AG04450 (cell line): ENCODE measurements around the gene PHF11. TPM values are rescaled to one million over a fixed set of nuclear protein-coding genes. Genes with fewer than 3 reads are reported as not detected.
"Not testable (repeated sequence)": the region's sequence is repeated elsewhere in the genome, so short reads cannot be mapped to it uniquely, and the experiment has no call there.

Experiments used
- CTCF ChIA-PET: fragments of 300-600, 350-600 bp; formaldehyde crosslinking; extraction: SDS; loops from one replicate; lab custom pipeline; 2022; ENCODE audit warnings: antibody characterized with exemption, inconsistent platforms; lab: Charles Lee
- POLR2A ChIA-PET: fragments of 350-600 bp; formaldehyde crosslinking; extraction: SDS; loops from one replicate; lab custom pipeline; 2021; ENCODE audit warnings: antibody characterized with exemption, inconsistent platforms; lab: Yijun Ruan, JAX
- DNase-seq: peaks from one replicate; pipeline ENCODE4 v3.0.0-alpha.2; 2011; ENCODE audit warnings: low read depth, low spot score
- H3K27ac ChIP-seq: one replicate; pipeline ENCODE4 v1.5.1; 2012; ENCODE audit warnings: low read depth, low read length, control low read depth
- H3K27me3 ChIP-seq: one replicate; pipeline ENCODE4 v1.6.0; 2012; ENCODE audit warnings: low read length; ENCODE audit not compliant: control insufficient read depth, insufficient read depth
- H3K4me3 ChIP-seq: 2 replicates; pipeline ENCODE4 v1.5.1; 2011; ENCODE audit warnings: mild to moderate bottlenecking, low read depth, low read length, control low read depth
- H3K9me3 ChIP-seq: 2 replicates; pipeline ENCODE4 v1.5.1; 2012; ENCODE audit warnings: low read length; ENCODE audit not compliant: control insufficient read depth, insufficient read depth
- polyA plus RNA-seq: library from polyadenylated mRNA; depleted of rRNA; stranded (reverse); fragments of >200 nt; gene quantifications from 2 replicates; pipeline ENCODE4 v1.2.3, GENCODE V29; 2011
- TF ChIP-seq, protein P1 (sequence below): IDR thresholded peaks from 2 replicates; pipeline ENCODE4 v1.5.1; 2011; ENCODE audit warnings: low read depth, low read length, control low read depth, inconsistent platforms

PHF11 gene
- polyA plus RNA-seq, 1 experiment, result 26.2 TPM

- H3K27ac ChIP-seq, result no peak overlapping the region
- H3K9me3 ChIP-seq, result no peaks in the 10 kb centered on the region
- ChIA-PET POLR2A (no interaction called here), CTCF (no interaction called here)
- TF ChIP-seq, protein P1, sequence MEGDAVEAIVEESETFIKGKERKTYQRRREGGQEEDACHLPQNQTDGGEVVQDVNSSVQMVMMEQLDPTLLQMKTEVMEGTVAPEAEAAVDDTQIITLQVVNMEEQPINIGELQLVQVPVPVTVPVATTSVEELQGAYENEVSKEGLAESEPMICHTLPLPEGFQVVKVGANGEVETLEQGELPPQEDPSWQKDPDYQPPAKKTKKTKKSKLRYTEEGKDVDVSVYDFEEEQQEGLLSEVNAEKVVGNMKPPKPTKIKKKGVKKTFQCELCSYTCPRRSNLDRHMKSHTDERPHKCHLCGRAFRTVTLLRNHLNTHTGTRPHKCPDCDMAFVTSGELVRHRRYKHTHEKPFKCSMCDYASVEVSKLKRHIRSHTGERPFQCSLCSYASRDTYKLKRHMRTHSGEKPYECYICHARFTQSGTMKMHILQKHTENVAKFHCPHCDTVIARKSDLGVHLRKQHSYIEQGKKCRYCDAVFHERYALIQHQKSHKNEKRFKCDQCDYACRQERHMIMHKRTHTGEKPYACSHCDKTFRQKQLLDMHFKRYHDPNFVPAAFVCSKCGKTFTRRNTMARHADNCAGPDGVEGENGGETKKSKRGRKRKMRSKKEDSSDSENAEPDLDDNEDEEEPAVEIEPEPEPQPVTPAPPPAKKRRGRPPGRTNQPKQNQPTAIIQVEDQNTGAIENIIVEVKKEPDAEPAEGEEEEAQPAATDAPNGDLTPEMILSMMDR, result no peak
- DNase-seq, result no peak
- H3K4me3 ChIP-seq, result no peak overlapping the region
- no peaks in the 10 kb centered on the region for H3K27me3 ChIP-seq
Measured at GRCh38 chr13:49554387-49554786, 58.6 kb downstream of the PHF11 start.

GRCh38 chr13:49559006-49559405 is 63.3 kb downstream of the PHF11 start:
- ChIA-PET CTCF (interaction anchor here (0.7 to 1.5 kb wide), 3 partner anchors 12 to 259 kb away, joined by 3 to 6 read pairs (median 4); no protein-coding TSS in a partner anchor), POLR2A (no interaction called here)
- Histone ChIP-seq H3K27ac (no peak overlapping the region), H3K27me3 (no peaks in the 10 kb centered on the region), H3K9me3 (no peaks in the 10 kb centered on the region), H3K4me3 (no peak overlapping the region)
- DNase-seq, result no peak
- TF ChIP-seq, protein P1, result no peak

DNA sequence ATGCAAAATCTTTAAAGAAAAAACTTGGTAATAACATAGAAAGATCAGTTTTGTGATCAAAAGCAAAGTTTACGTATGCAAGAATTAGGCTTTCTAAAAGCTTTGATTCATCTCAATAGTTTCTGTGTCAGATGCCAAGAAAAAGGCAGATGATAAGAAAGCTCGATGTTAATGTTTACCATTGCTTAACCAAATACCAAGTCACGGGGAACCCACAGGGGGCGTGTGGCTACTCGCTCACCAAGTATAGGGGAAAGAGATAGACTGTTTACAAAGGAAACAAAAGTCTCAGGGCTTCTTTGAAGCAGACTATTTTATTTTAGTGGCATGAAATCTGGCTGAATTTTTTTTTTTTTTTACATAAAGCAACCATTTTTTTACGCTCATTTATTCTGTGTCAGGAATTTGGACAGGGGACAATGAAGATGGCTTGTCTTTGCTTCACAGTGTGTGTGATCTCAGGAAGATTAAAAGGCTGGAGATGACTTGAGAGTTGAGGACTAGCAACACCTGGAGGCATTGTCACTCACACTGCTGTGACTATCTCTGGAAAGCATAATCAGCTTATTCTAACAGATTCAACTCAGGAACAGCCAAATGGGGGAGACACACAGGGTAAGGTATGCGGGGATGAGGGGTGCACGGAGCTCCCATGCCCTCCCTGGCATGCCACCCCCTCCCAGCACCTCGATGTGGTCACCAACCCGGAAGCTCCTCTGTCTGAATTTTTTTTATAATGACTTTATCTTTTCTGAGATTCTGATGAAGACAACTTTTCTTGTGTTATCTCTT is 64.7 kb downstream of the PHF11 start:
- no peak overlapping the region for H3K4me3 ChIP-seq
- H3K27me3 ChIP-seq, result no peaks in the 10 kb centered on the region
- TF ChIP-seq, protein P1, result peak; percentile 65
- CTCF ChIA-PET, result interaction anchor here (0.6 to 1.5 kb wide), 10 partner anchors 10 to 261 kb away, joined by 3 to 6 read pairs (median 4); no protein-coding TSS in a partner anchor
- H3K9me3 ChIP-seq, result no peaks in the 10 kb centered on the region
- peak overlapping the region; percentile 34 for H3K27ac ChIP-seq
- peak; percentile 43 for DNase-seq
- POLR2A ChIA-PET, result interaction anchor here (0.5 to 1.3 kb wide), 2 partner anchors 25 to 350 kb away, joined by 3 read pairs; no protein-coding TSS in a partner anchor

DNA sequence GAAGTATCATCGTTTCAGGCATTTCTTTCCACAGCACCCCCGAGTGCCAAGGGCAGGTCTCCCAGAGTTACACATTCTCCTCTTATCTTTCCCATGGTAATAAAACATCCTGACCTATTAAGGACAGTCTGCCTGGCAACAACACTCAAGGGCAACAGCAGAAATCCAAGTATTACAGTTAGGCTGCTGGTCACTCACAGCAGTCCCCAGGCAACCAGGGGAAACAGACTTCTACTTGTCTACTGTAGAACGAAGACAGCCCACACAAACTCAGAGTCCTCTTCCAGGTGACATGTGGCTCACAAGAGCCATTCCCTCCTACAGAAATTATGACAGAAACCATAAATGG is 65.3 kb downstream of the PHF11 start:
- CTCF ChIA-PET, result interaction anchor here (0.7 kb wide), 2 partner anchors 9 to 108 kb away, joined by 3 read pairs; no protein-coding TSS in a partner anchor
- Histone ChIP-seq H3K9me3 (no peaks in the 10 kb centered on the region), H3K27me3 (no peaks in the 10 kb centered on the region), H3K4me3 (no peak overlapping the region), H3K27ac (no peak overlapping the region)
- DNase-seq, result no peak
- POLR2A ChIA-PET, result interaction anchor here (0.7 kb wide), 1 partner anchor 24 kb away, joined by 3 read pairs; no protein-coding TSS in a partner anchor
- TF ChIP-seq, protein P1, result no peak

DNA sequence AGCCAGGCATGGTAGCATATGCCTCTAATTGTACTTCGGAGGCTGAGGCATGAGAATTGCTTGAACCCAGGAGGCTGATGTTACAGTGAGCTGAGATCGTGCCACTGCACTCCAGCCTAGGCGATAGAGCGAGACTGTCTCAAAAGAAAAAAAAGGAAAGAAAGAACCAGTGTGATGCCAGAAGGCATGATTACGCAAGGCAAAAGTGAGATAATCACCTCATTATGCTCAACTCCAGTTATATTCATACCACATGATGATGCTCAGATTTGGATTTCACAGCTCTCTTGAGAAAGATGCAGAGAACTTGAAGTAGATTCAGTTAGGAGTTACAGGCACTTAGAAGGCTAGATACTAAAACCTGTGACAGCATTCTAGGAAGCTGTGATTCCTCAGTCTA is 67.8 kb downstream of the PHF11 start:
- TF ChIP-seq, protein P1, result no peak
- POLR2A ChIA-PET, result no interaction called here
- Histone ChIP-seq H3K4me3 (no peak overlapping the region), H3K27ac (no peak overlapping the region), H3K27me3 (no peaks in the 10 kb centered on the region), H3K9me3 (no peaks in the 10 kb centered on the region)
- DNase-seq, result no peak
- CTCF ChIA-PET, result no interaction called here

DNA sequence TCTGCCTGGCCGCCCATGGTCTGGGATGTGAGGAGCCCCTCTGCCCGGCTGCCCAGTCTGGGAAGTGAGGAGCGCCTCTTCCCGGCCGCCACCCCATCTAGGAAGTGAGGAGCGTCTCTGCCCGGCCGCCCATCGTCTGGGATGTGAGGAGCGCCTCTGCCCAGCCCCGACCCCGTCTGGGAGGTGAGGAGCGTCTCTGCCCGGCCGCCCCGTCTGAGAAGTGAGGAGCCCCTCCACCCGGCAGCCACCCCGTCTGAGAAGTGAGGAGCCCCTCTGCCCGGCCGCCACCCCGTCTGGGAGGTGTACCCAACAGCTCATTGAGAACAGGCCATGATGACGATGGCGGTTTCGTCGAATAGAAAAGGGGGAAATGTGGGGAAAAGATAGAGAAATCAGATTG is 69.7 kb downstream of the PHF11 start:
- H3K9me3 ChIP-seq, H3K4me3 ChIP-seq, H3K27ac ChIP-seq, H3K27me3 ChIP-seq, POLR2A ChIA-PET, CTCF ChIA-PET, DNase-seq: not testable (repeated sequence)
